HPDE6-E6E7 (cell line): ENCODE results near the gene ADIPOQ.
A peak's percentile ranks its signal among the peaks of the same experiment; 100 is the strongest.
"Not testable (repeated sequence)": the region's sequence is repeated elsewhere in the genome, so short reads cannot be mapped to it uniquely, and the experiment has no call there.

ENCODE experiments used
- DNase-seq: peaks from one replicate; pipeline ENCODE4 v3.0.0; 2011; ENCODE audit warnings: missing footprints; ENCODE audit errors: extremely low spot score

Gene ADIPOQ

DNA sequence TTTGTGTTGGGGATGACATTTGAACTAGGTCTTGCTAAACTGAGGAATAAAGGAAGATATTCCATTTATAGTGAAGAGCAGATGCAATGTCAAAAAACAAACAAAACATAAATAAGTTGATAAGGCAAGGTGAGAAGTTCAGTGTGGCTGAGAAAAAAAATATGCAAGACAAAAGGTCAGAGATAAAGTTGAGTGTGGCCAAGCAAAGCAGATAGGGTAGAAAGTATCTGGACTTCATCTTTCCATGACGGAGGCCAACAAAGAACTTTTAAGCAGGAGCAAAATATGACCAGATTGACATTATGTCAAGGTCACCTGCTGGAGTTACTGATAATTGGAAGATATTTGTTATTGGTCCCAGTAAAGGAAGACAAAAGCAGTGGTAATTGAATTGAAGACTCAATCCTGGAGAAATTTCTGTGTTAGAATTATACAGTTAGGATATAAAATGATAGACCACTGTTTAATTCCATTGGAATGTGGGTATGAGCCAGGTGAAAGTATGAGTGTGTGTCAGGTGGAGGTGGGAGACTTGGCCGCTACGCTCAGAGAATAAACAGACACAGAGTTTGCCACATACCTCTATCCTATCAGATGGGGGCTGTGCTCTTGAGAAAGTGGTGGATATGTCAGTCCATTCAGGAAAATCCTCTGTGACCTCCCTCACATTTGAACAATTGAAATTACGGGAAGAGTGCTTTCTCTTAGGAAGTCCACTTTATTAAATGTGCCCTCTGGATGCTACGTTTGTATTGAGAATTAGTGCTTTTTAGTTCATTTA, 28.1 kb downstream of the ADIPOQ start:
- no peak for DNase-seq

DNA sequence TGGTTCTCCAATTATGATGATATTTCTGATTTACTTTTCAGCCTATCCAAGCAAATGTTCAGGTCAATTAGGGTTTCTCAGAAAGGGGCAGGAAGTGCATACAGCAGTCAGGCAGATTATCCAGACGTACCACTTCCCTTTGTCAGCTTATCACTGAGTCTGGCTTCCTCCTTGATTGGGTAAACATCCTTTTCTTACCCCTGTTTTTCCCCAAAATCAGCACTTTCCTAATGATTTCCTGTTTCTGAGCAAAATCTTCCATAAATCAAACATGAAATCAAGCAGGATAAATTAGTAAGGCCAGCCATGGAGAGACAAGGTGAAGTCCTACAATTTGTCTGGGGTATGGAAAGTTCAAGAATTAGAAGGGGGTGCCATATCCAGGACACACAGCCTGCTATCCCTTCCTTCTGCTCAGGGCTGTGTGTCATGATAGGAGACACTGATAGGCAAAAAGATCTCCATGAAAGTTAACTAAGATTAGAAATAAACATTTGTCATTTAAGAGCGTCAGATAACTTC, 29.0 kb downstream of the ADIPOQ start:
- DNase-seq = no peak

DNA sequence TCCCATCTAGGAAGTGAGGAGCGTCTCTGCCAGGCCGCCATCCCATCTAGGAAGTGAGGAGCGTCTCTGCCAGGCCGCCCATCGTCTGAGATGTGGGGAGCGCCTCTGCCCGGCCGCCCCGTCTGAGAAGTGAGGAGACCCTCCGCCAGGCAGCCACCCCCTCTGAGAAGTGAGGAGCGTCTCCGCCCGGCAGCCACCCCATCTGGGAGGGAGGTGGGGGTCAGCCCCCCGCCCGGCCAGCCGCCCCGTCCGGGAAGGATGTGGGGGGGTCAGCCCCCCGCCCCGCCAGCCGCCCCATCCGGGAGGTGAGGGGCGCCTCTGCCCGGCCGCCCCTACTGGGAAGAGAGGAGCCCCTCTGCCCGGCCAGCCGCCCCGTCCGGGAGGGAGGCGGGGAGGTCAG, 31.3 kb downstream of the ADIPOQ start:
- not testable (repeated sequence) for DNase-seq

DNA sequence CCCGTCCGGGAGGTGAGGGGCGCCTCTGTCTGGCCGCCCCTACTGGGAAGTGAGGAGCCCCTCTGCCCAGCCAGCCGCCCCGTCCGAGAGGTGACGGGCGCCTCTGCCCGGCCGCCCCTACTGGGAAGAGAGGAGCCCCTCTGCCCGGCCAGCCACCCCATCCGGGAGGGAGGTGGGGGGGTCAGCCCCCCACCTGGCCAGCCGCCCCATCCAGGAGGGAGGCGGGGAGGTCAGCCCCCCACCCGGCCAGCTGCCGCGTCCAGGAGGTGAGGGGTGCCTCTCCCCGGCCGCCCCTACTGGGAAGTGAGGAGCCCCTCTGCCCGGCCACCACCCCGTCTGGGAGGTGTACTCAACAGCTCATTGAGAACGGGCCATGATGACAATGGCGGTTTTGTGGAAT, 31.7 kb downstream of the ADIPOQ start:
- DNase-seq = not testable (repeated sequence)

DNA sequence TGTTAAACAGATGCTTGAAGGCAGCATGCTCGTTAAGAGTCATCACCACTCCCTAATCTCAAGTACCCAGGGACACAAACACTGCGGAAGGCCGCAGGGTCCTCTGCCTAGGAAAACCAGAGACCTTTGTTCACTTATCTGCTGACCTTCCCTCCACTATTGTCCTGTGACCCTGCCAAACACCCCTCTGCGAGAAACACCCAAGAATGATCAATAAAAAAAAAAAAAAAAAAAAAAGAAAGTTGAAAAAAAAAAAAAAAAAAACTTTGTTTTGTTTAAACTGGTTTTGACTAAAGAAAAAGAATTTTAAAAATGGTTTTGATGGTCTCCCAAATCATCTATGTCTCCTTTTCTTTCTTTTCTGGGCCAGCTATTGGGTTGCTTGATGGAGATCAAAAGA, 32.3 kb downstream of the ADIPOQ start:
- not testable (repeated sequence) for DNase-seq

DNA sequence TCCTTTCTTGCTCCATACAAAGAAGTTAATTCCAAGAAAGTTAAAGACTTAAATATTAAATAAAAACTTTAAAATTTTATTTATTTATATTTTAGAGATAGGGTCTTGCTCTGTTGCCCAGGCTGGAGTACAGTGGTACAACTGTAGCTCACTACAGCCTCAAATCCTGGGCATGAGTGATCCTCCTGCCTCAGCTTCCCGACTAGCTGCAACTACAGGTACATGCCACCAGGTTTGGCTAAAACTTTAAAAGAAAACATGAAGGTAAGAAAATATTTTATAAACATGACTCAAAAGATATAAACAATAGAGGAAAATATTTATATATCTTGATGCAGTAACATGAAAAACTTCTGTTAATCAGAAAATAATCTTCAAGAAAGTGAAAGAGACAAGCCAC, 33.2 kb downstream of the ADIPOQ start:
- DNase-seq = no peak

DNA sequence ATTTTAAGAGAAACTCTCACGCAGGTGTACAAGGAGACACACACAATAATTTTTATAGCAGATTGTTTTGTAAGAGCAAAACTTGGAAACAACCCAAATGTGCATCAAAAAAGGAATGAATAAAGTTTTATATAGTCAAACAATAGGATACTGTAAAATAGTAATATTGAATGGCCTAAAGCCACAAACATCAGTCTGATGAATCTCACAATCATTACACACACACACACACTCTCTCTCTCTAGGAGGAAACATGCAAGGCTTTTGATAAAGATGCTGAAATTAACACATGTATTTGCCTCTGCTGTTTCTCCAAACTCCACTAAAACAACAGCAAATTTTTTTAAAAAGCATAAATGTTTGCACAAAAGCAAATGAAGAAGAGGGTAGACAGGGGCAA, 37.3 kb downstream of the ADIPOQ start:
- no peak for DNase-seq

DNA sequence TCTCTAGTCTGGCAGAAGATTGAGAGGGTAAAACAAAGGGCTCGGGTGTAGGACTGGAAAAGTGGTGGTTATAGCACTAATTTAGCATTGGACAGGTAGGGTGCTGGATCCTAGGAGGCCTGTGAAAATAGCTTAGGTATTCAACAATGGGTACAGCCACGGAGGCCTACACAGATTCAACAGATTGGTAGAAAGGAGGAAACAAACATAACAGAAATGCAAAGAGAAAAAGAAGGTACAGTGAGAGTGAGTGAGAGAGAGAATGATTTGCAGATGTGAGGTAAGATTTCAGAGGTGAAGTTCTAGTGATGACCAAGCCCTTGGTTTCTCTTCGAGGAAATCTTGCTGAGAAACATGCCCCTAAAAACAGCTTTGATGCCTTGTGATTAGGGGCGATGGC, 37.9 kb downstream of the ADIPOQ start:
- no peak for DNase-seq

DNA sequence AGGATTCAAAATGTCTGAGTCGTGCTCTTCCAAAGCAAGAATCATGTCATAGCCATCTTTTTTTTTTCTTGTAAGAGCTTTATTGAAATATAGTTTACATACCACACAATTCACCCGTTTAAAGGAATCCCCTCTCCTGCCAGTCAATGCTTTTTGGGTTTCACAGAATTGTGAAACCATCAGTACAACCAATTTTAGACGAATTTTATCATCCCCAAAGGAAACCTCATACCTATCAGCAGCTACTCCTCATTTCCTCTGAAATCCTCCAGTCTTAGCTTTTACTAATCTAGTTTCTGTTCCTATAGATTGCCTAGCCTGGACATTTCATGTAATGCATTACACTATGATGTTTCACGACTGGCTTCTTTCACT, 39.6 kb downstream of the ADIPOQ start:
- no peak for DNase-seq

DNA sequence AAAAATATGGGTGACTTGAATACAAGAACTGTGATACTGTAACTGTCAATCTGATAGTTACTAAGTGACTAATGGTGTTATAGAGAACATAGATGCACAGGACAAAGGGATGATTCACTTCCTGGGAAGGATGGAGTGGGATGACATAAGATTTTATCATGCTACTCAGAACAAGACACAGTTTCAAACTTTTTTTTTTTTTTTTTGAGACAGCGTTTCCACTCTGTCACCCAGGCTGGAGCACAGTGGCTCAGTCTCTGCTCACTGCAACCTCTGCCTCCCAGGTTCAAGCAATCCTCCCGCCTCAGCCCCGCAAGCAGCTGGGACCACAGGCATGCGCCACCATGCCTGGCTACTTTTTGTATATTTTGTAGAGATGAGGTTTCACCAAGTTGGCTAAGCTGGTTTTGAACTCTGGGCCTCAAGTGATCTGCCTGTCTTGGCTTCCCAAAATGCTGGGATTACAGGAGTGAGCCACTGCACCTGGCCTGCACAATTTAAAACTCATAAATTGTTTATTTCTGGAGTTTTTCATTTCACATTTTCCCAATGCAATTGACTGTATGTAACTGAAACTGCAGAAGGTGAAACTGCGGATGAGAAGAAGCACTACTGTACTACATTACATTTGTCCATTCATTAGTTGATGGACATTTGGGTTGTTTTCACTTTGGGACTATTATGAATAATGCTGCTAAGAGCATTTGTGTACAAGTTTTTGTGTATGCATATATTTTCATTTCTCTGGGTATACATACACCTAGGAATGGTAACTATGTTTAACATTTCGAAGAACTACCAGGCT, 40.6 kb downstream of the ADIPOQ start:
- peak; percentile 71 for DNase-seq

DNA sequence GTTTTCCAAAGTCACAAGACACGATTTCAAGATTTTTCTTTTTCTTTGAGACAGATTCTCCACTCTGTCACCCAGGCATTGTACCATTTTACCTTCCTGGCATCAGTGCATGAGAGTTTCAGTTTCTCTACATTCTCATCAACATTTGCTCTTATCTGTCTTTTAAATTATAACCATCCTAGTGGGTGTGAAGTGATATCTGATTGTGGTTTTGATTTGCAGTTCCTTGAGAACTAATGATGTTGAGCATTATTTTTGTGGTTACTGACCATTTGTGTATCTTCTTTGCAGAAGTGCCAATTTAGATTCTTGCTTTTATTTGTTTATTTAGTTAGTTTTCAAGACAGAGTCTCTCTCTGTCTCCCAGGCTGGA, 41.2 kb downstream of the ADIPOQ start:
- no peak for DNase-seq

DNA sequence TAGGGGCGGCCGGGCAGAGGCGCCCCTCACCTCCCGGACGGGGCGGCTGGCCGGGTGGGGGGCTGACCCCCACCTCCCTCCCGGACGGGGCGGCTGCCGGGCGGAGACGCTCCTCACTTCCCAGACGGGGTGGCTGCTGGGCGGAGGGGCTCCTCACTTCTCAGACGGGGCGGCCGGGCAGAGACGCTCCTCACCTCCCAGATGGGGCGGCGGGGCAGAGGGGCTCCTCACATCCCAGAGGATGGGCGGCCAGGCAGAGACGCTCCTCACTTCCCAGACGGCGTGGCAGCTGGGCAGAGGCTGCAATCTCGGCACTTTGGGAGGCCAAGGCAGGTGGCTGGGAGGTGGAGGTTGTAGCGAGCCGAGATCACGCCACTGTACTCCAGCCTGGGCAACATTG, 42.4 kb downstream of the ADIPOQ start:
- DNase-seq = not testable (repeated sequence)

DNA sequence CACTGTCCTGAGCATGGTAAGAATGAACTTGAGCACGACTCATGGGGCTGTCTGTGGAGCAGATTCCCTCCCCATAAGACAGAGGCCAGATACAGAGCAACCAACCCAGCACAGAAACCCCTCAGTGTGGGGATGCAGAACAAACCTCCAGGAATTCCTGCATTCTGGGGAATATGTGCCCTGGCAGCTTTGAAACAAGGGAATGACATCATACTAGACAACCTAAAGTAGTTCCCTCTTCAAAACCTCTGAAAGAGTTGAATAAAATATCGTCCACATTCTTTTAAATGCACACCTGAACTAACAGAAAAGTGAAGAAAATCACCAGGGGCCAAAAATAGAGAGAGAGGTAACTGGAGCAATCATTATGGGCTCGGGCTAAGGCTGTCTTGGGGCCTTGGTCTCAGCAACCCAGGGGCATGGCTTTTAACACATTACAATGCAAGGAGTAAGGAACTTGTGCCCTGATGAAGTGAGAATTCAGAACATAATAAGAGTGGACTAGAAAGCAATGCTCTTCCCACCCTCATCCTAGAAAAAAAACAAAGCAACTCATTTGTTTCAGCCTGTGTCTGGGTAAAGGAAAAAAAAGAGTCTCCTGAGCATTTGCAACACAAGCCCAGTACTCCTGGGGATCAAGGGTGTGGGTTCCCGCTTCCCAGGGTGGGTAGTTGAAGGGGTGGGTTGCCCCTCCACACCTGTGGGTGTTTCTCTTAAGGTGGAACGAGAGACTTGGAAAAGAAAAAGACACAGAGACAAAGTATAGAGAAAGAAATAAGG, 43.9 kb downstream of the ADIPOQ start:
- DNase-seq = no peak

DNA sequence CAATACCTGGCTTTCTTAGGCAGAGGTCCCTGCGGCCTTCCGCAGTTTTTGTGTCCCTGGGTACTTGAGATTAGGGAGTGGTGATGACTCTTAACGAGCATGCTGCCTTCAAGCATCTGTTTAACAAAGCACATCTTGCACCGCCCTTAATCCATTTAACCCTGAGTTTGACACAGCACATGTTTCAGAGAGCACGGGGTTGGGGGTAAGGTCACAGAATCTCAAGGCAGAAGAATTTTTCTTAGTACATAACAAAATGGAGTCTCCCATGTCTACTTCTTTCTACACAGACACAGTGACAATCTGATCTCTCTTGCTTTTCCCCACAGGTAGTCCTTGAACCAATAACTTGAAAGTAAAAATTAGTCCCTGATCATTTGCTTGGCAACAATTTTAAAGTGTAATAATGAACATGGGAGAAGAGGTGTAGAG, 45.0 kb downstream of the ADIPOQ start:
- DNase-seq = not testable (repeated sequence)

DNA sequence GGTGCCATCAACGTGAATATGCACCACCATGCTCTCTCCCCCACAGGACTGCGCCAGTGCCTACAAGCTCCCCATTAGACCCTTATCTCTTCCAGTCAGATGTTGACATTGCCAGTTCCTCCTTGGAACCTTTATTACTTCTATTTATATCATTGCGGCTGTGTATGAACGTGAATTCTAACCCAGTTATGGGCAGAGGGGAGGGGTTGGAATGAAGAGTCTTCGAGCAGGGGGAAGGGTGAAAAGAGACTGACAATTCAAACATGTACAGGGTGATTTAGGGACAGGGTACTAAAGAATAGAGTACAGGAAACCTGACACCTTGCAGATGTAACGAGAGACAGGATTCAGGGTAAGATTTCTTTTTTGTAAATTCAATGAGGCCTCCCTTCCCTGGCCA, 46.1 kb downstream of the ADIPOQ start:
- no peak for DNase-seq

DNA sequence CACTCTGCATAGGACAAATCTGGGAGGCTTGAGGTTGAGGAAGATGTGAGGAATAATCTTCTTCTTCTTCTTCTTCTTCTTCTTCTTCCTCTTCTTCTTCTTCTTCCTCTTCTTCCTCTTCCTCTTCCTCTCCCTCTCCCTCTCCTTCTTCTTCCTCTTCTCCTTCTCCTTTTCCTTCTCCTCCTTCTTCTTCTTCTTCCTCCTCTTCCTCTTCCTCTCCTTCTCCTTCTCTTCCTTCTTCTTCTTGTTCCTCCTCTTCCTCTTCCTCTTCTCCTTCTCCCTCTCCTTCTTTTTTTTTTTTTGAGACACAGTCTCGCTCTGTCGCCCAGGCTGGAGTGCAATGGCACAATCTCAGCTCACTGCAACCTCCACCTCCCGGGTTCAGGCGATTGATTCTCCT, 47.2 kb downstream of the ADIPOQ start:
- not testable (repeated sequence) for DNase-seq

DNA sequence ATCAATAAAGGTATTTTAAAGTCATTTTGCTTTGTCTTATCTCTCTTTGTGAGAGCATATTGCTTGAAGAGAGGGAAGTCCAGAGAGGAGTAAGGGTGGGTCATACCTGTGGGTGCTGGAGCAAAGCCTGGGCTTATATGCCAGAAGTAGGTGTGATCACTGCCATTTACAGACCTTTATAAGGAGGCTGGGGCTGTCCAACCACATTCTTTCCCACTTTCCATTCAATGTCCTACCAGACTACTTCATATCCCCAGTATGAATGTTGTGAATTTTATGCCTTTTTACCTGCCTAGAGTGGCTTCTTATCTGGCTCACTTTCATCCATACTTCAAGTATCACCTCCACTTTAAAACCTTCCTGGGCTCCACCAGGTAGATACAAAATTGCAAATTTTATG, 48.4 kb downstream of the ADIPOQ start:
- no peak for DNase-seq

DNA sequence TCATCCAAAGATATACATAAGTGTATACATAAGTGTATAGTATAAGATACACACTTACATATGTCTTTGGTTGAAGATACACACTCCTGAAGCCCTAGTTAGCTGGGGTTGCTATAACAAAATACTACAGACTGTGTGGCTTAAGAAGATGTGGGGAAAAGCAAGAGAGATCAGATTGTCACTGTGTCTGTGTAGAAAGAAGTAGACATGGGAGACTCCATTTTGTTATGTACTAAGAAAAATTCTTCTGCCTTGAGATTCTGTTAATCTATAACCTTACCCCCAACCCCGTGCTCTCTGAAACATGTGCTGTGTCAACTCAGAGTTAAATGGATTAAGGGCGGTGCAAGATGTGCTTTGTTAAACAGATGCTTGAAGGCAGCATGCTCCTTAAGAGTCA, 50.6 kb downstream of the ADIPOQ start:
- not testable (repeated sequence) for DNase-seq

DNA sequence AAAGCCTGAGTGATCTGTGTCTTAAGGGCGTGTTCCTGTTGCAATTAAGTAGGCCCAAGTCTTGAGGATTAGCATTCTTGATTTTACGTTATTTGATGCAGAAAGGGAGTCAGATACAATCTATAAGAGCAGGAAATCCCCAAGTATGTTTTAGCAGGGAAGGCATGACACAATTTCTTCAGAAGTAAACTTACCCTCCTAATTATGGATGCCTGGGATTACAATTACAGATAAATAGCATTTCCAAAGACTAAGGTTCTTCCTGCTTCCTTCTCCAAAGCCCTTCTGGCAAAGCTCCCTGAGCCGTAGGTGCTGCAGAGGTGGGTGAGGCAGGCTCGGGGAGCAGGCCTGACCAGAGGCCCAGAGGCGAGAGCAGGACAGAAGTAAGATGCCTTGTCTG, 52.9 kb downstream of the ADIPOQ start:
- no peak for DNase-seq

DNA sequence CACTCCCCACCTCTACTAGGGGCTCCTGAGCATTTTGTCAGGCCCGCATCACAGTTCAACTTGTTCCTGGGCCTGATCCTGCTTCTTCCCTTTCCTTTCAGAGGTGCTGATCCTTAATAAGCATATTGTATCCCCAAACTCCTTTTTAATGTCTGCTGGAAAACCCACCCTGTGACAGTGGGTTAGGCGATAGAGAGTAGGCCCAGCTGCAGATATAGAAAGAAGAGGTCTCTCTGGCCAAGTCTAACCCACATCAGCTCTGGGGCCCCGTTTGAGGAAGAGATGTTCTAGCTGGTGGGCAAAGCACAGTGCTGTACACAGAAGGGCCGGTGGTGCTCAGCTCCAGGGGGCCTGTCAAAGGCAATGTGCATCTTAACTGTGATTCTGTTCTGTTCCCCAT, 53.5 kb downstream of the ADIPOQ start:
- no peak for DNase-seq

DNA sequence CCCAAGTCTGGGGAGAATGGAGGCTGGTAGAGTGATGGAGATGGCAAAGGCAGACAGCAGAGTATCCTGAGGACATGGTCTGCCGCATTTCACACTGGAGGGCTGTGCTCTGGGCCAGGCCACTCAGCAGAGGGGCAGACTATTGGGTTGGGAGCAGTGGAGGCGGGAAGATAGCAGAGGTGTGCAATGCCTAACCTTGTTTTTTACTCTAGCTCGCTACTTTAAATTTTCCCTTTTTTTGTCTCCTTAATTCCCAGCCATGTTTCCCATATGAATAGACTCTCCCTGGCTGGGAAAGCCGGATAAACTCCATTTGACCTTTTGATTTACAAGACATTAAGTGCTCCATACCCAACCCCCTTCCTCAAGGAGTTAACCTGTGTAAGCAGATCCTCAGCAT, 54.4 kb downstream of the ADIPOQ start:
- no peak for DNase-seq

DNA sequence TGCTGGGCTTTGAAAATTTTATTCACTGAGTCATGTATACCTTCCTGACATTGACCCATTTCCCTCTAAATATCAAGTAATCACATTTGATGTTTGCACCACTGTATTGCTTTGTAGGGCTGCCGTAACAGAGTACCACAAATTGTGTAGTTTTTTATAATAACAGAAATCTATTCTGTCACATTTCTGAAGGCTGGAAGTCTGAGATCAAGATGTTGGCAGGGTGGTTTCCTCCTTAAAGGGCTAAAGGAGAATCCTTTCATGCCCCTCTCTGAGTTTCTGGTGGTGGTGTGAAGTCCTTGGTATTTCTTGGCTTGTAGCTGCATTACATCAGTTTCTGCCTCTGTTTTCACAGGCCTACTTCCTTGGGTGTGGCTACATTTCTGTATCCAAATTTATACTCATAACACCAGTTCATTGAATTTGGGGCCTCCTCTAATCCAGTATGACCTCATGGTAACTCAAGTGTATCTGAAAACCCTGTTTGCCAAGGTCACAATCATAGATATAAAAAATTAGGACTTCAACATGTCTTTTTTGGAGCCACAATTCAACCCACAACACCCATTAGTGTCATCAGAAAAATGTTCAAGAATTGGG, 58.7 kb downstream of the ADIPOQ start:
- no peak for DNase-seq
